Prostate gland (tissue), 2 donors: ENCODE data around the gene SLC35F2.

Experiments
- POLR2AphosphoS5 ChIP-seq: sonication (generic); formaldehyde crosslinking; IDR thresholded peaks from one replicate; pipeline ENCODE4 v1.6.1; 2017; ENCODE audit warnings: antibody characterized with exemption
- TF ChIP-seq, protein P1 (sequence below), 4 experiments: fragments of 200-600 bp in 2 of 4; fragments of 450-650 bp in 2 of 4; sonication (generic) in 2 of 4; IDR thresholded peaks; 1 replicate in 3 of 4; 2 replicates in 1 of 4; pipeline ENCODE4 v1.5.1; 2016 to 2019; ENCODE audit warnings: antibody characterized with exemption in 4 of 4, mild to moderate bottlenecking in 2 of 4, moderate library complexity in 2 of 4

DNA sequence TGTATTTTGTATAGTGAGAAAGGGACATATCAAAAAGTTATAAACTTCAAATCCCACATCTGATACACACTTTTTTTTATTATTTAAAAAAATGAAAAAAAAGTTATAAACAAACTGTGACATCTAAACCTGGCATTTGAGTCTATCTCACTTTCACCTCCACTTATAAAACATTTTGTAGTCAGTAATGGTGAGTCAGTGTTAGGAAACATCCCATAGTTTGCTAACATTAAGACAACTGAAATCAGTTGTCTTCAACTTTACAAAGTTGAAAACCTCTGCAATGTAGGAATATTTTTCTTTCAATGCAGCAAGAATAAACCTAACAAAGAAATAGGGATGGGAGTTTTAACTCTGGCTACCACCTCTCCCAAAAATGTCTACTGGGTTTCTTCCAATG is 47.7 kb downstream of the SLC35F2 start:
- TF ChIP-seq, protein P1, sequence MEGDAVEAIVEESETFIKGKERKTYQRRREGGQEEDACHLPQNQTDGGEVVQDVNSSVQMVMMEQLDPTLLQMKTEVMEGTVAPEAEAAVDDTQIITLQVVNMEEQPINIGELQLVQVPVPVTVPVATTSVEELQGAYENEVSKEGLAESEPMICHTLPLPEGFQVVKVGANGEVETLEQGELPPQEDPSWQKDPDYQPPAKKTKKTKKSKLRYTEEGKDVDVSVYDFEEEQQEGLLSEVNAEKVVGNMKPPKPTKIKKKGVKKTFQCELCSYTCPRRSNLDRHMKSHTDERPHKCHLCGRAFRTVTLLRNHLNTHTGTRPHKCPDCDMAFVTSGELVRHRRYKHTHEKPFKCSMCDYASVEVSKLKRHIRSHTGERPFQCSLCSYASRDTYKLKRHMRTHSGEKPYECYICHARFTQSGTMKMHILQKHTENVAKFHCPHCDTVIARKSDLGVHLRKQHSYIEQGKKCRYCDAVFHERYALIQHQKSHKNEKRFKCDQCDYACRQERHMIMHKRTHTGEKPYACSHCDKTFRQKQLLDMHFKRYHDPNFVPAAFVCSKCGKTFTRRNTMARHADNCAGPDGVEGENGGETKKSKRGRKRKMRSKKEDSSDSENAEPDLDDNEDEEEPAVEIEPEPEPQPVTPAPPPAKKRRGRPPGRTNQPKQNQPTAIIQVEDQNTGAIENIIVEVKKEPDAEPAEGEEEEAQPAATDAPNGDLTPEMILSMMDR (IDR thresholded peaks at IDR 0.05), result no peak
- TF ChIP-seq POLR2AphosphoS5, result no peak
